IMR-90 (cell line): Measurements from ENCODE around the gene LCAT. TPM values are rescaled to one million over a fixed set of nuclear protein-coding genes. Genes with fewer than 3 reads are reported as not detected.

Experiments used
- ATAC-seq: fragments of 200-7000 bp; cut with Tn5 transposase; 2 replicates; pipeline ENCODE4 v1.9.1; 2020; ENCODE audit warnings: low read depth, mild to moderate bottlenecking, moderate library complexity
- BruUV-seq: library from RNA; stranded (reverse); fragments of 400-500 nt; replicated peaks from 2 replicates; lab custom pipeline; 2021; lab: Mats Ljungman, UMichigan
- CTCF ChIA-PET: fragments of 300-600 bp; formaldehyde crosslinking; extraction: SDS; loops from one replicate; lab custom pipeline; 2021; ENCODE audit warnings: antibody characterized with exemption; lab: Yijun Ruan, JAX
- POLR2A ChIA-PET: fragments of 300-600 bp; sonication (Branson Sonifier 250); formaldehyde crosslinking; loops from one replicate; lab custom pipeline; 2022; ENCODE audit warnings: antibody characterized with exemption; ENCODE audit not compliant: unreplicated experiment; lab: Charles Lee
- DNase-seq: peaks from one replicate; pipeline ENCODE4 v3.0.0; 2013
- H2AFZ ChIP-seq: replicated peaks from 2 replicates; pipeline ENCODE3; 2013; ENCODE audit warnings: low read length, mild to moderate bottlenecking; ENCODE audit not compliant: poor library complexity
- H2AK5ac ChIP-seq: 2 replicates; pipeline ENCODE4 v1.6.1; 2013; ENCODE audit warnings: low read depth, low read length, inconsistent platforms
- H2AK9ac ChIP-seq: replicated peaks from 2 replicates; pipeline ENCODE3; 2013; ENCODE audit warnings: mild to moderate bottlenecking, low read depth, low read length, moderate library complexity; ENCODE audit not compliant: poor library complexity
- H2BK120ac ChIP-seq: 2 replicates; pipeline ENCODE4 v1.6.1; 2013; ENCODE audit warnings: low read depth, low read length, inconsistent platforms
- H2BK15ac ChIP-seq: 3 replicates; pipeline ENCODE4 v1.6.1; 2013; ENCODE audit warnings: low read depth, low read length, inconsistent platforms
- H2BK20ac ChIP-seq: 2 replicates; pipeline ENCODE4 v1.6.1; 2013; ENCODE audit warnings: low read depth, mild to moderate bottlenecking, inconsistent platforms, low read length, moderate library complexity
- H2BK5ac ChIP-seq: 2 replicates; pipeline ENCODE4 v1.6.1; 2013; ENCODE audit warnings: mild to moderate bottlenecking, low read depth, low read length, inconsistent platforms; ENCODE audit not compliant: poor library complexity, severe bottlenecking
- H3K14ac ChIP-seq: replicated peaks from 2 replicates; pipeline ENCODE4 v1.6.1; 2013; ENCODE audit warnings: low read depth, low read length, inconsistent platforms
- H3K18ac ChIP-seq: 2 replicates; pipeline ENCODE4 v1.6.1; 2013; ENCODE audit warnings: low read depth, low read length, control low read depth
- H3K23ac ChIP-seq: 2 replicates; pipeline ENCODE4 v1.6.1; 2013; ENCODE audit warnings: low read depth, low read length, inconsistent platforms
- H3K27ac ChIP-seq: 2 replicates; pipeline ENCODE4 v1.5.1; 2013; ENCODE audit warnings: mild to moderate bottlenecking, control low read depth, low read length; ENCODE audit not compliant: insufficient read depth
- H3K27me3 ChIP-seq: 2 replicates; pipeline ENCODE4 v1.6.1; 2013; ENCODE audit warnings: low read length; ENCODE audit not compliant: control insufficient read depth, insufficient read depth
- H3K36me3 ChIP-seq: 2 replicates; pipeline ENCODE4 v1.6.1; 2013; ENCODE audit warnings: low read length, mixed read lengths; ENCODE audit not compliant: control insufficient read depth, insufficient read depth
- H3K4ac ChIP-seq: 2 replicates; pipeline ENCODE4 v1.6.1; 2013; ENCODE audit warnings: low read depth, low read length, inconsistent platforms
- H3K4me1 ChIP-seq: 2 replicates; pipeline ENCODE4 v1.6.1; 2013; ENCODE audit warnings: low read length, mixed read lengths; ENCODE audit not compliant: control insufficient read depth, insufficient read depth
- H3K4me2 ChIP-seq: 2 replicates; pipeline ENCODE4 v1.6.1; 2013; ENCODE audit warnings: low read depth, mild to moderate bottlenecking, control low read depth, low read length, moderate library complexity
- H3K4me3 ChIP-seq: 2 replicates; pipeline ENCODE4 v1.5.1; 2013; ENCODE audit warnings: low read depth, mild to moderate bottlenecking, control low read depth, low read length, moderate library complexity; ENCODE audit not compliant: insufficient read depth
- H3K56ac ChIP-seq: 2 replicates; pipeline ENCODE4 v1.6.1; 2013; ENCODE audit warnings: low read length, inconsistent platforms; ENCODE audit not compliant: insufficient read depth; ENCODE audit errors: extremely low read depth
- H3K79me1 ChIP-seq, 2 experiments: 2 replicates each; pipeline ENCODE4 v1.6.1; 2013; ENCODE audit warnings: low read length in 2 of 2, inconsistent platforms in 1 of 2, low read depth in 1 of 2
- H3K9ac ChIP-seq: 2 replicates; pipeline ENCODE4 v1.6.1; 2013; ENCODE audit warnings: low read depth, low read length, control low read depth
- H3K9me1 ChIP-seq: 2 replicates; pipeline ENCODE4 v1.6.1; 2013; ENCODE audit warnings: low read length, inconsistent platforms; ENCODE audit not compliant: insufficient read depth
- H3K9me3 ChIP-seq: 2 replicates; pipeline ENCODE4 v1.6.1; 2013; ENCODE audit warnings: low read length; ENCODE audit not compliant: control insufficient read depth, insufficient read depth
- H4K20me1 ChIP-seq: 2 replicates; pipeline ENCODE4 v1.6.1; 2013; ENCODE audit warnings: low read length, inconsistent platforms; ENCODE audit not compliant: insufficient read depth
- H4K5ac ChIP-seq: 2 replicates; pipeline ENCODE4 v1.6.1; 2013; ENCODE audit warnings: mild to moderate bottlenecking, low read depth, low read length, control low read depth
- H4K8ac ChIP-seq, 2 experiments: 2 replicates each; pipeline ENCODE4 v1.6.1; 2013; ENCODE audit warnings: low read depth in 2 of 2, low read length in 2 of 2, control low read depth in 1 of 2, inconsistent platforms in 1 of 2
- H4K91ac ChIP-seq: 2 replicates; pipeline ENCODE4 v1.6.1; 2013; ENCODE audit warnings: low read depth, low read length, inconsistent platforms; ENCODE audit not compliant: insufficient read depth
- BHLHE40 ChIP-seq: fragments of 150-350 bp; IDR thresholded peaks from 2 replicates; pipeline ENCODE4 v1.6.1; 2016; ENCODE audit warnings: mild to moderate bottlenecking, low read depth, low read length
- CEBPB ChIP-seq: IDR thresholded peaks from 2 replicates; pipeline ENCODE4 v1.6.1; 2012; ENCODE audit warnings: low read depth, low read length, improper control_type of control experiment
- CHD1 ChIP-seq: IDR thresholded peaks from 2 replicates; pipeline ENCODE4 v1.6.1; 2012; ENCODE audit warnings: low read depth, low read length, improper control_type of control experiment
- ELK1 ChIP-seq: fragments of 150-350 bp; IDR thresholded peaks from 2 replicates; pipeline ENCODE4 v1.6.1; 2016; ENCODE audit warnings: low read depth, mild to moderate bottlenecking, low read length, moderate library complexity, borderline replicate concordance
- FOS ChIP-seq: fragments of 150-350 bp; IDR thresholded peaks from 2 replicates; pipeline ENCODE4 v1.6.1; 2016; ENCODE audit warnings: low read depth, low read length
- MAFK ChIP-seq: IDR thresholded peaks from 2 replicates; pipeline ENCODE4 v1.6.1; 2012; ENCODE audit warnings: low read depth, low read length, improper control_type of control experiment
- MAZ ChIP-seq: IDR thresholded peaks from 2 replicates; pipeline ENCODE4 v1.6.1; 2012; ENCODE audit warnings: low read depth, mild to moderate bottlenecking, low read length, improper control_type of control experiment, moderate library complexity, borderline replicate concordance
- MXI1 ChIP-seq: IDR thresholded peaks from 2 replicates; pipeline ENCODE4 v1.6.1; 2012; ENCODE audit warnings: low read depth, mild to moderate bottlenecking, low read length, moderate library complexity, borderline replicate concordance
- NFE2L2 ChIP-seq: fragments of 150-350 bp; IDR thresholded peaks from 2 replicates; pipeline ENCODE4 v1.6.1; 2016; ENCODE audit warnings: low read depth, mild to moderate bottlenecking, low read length
- POLR2A ChIP-seq: IDR thresholded peaks from 2 replicates; pipeline ENCODE4 v1.6.1; 2012; ENCODE audit warnings: mild to moderate bottlenecking, low read depth, low read length
- RAD21 ChIP-seq: IDR thresholded peaks from 2 replicates; pipeline ENCODE4 v1.6.1; 2012; ENCODE audit warnings: low read length, improper control_type of control experiment
- RCOR1 ChIP-seq: IDR thresholded peaks from 2 replicates; pipeline ENCODE4 v1.6.1; 2012; ENCODE audit warnings: mild to moderate bottlenecking, low read length, improper control_type of control experiment; ENCODE audit not compliant: insufficient replicate concordance
- RFX5 ChIP-seq: IDR thresholded peaks from 2 replicates; pipeline ENCODE4 v1.8.0; 2012; ENCODE audit warnings: low read depth, mild to moderate bottlenecking, low read length, moderate library complexity
- SMC3 ChIP-seq: fragments of 150-350 bp; IDR thresholded peaks from 2 replicates; pipeline ENCODE4 v1.6.1; 2016; ENCODE audit warnings: low read depth, mild to moderate bottlenecking, antibody characterized with exemption, low read length, moderate library complexity
- WGBS, 2 experiments: methylation state at CpG; one replicate each; pipeline versions ENCODE4 v1.1.5 to v1.1.7; 2013; ENCODE audit warnings: missing lambda C conversion rate in 2 of 2; ENCODE audit not compliant: insufficient read length in 1 of 2; ENCODE audit errors: extremely low coverage in 2 of 2; 5-methylcytosine and 5-hydroxymethylcytosine counted together
- dilution Hi-C: fragments of 300-500 bp; cut with HindIII; formaldehyde crosslinking; loops from one replicate; pipeline ENCODE4 v1.14.3; 2018; ENCODE audit warnings: low sequenced_read_pairs; ENCODE audit not compliant: unreplicated experiment
- in situ Hi-C: fragments of 300-500 bp; cut with MboI; formaldehyde crosslinking; loops from 3 replicates; pipeline ENCODE4 v1.14.3; 2019; ENCODE audit warnings: low sequenced_read_pairs, inconsistent platforms, mixed read lengths
- intact Hi-C: fragments of 100-400 bp; cut with micrococcal nuclease; formaldehyde crosslinking; loops from 2 replicates; pipeline ENCODE4 v1.10.0; 2022
- polyA plus RNA-seq, 3 experiments: library from polyadenylated mRNA; depleted of rRNA; stranded (reverse); fragments of >200 nt; gene quantifications; 2 replicates each; pipeline ENCODE4 v1.2.3, GENCODE V29; 2012; ENCODE audit warnings: low replicate concordance in 1 of 3
- total RNA-seq: library from RNA; depleted of rRNA; stranded (reverse); fragments of >200 nt; gene quantifications from 2 replicates; pipeline ENCODE4 v1.2.3, GENCODE V29; 2012
- TF ChIP-seq, protein P1 (sequence below): conservative IDR thresholded peaks from 2 replicates; pipeline ENCODE4 v1.5.1; 2012; ENCODE audit warnings: mild to moderate bottlenecking, low read depth, low read length, improper control_type of control experiment
- TF ChIP-seq, protein P2 (sequence below): fragments of 150-350 bp; IDR thresholded peaks from 2 replicates; pipeline ENCODE4 v1.6.1; 2017; ENCODE audit warnings: mild to moderate bottlenecking, antibody characterized with exemption, low read length, low read depth

LCAT gene
- total and polyA plus RNA-seq, 2 of the 4 experiments (the other 2 are of a cell fraction) = 1.4 to 18.8 TPM

- H3K9me3 ChIP-seq = no peaks in the 10 kb centered on the region
- DNase-seq = no peak
- H4K8ac ChIP-seq = peak overlapping the region; percentile 89 to 97; a peak in 3 of 4 replicates
- peak overlapping the region; percentile 99 for H2AFZ ChIP-seq
- H2BK15ac ChIP-seq = no peak overlapping the region
- peaks cover 9 to 47% of the 10 kb centered on the region in 2 experiments; a peak in 3 of 4 replicates for H3K79me1 ChIP-seq
- CTCF ChIA-PET = interaction anchor here (3.0 kb wide), 1 partner anchor 119 kb away, joined by 16 read pairs; no protein-coding TSS in a partner anchor
- H3K4ac ChIP-seq = peak overlapping the region; percentile 90
- H4K91ac ChIP-seq = peak overlapping the region; percentile 76
- peak overlapping the region; percentile 64 for H3K9ac ChIP-seq
- peaks cover 11% of the 10 kb centered on the region for H3K4me1 ChIP-seq
- peaks cover 12% of the 10 kb centered on the region for H3K9me1 ChIP-seq
- peak overlapping the region; percentile 36 for H3K27ac ChIP-seq
- no TSS peak for BruUV-seq
- H3K4me3 ChIP-seq = peak overlapping the region; percentile 94
- H4K5ac ChIP-seq = peak overlapping the region; percentile 83; the same call in 1 of the 2 replicates
- POLR2A ChIA-PET = interaction anchor here (0.5 kb wide), 2 partner anchors 131 to 151 kb away, joined by 3 read pairs; no protein-coding TSS in a partner anchor
- peak overlapping the region; percentile 99 for H2AK9ac ChIP-seq
- no peak overlapping the region for H2BK120ac ChIP-seq
- H3K23ac ChIP-seq = peak overlapping the region; percentile 72
- H3K56ac ChIP-seq = no peak overlapping the region
- H3K4me2 ChIP-seq = peak overlapping the region; percentile 94
- H3K18ac ChIP-seq = no peak overlapping the region
- H3K36me3 ChIP-seq = peaks cover 18% of the 10 kb centered on the region
- dilution Hi-C loops (no loop called here), in situ Hi-C loops (loop anchor here (25.0 kb wide), 1 partner anchor 398 kb away; the partner anchor contains the start of gene RIPOR1), intact Hi-C loops (loop anchor here (1.0 to 5.0 kb wide), 2 partner anchors 105 to 373 kb away; partner anchors contain the start of gene CTCF)
- H4K20me1 ChIP-seq = peaks cover 9% of the 10 kb centered on the region
- no peak overlapping the region for H2BK5ac ChIP-seq
- TF ChIP-seq ELK1 = no peak
- no peak for TF ChIP-seq CEBPB
- TF ChIP-seq POLR2A = no peak
- no peak for TF ChIP-seq RFX5
- TF ChIP-seq, protein P1, sequence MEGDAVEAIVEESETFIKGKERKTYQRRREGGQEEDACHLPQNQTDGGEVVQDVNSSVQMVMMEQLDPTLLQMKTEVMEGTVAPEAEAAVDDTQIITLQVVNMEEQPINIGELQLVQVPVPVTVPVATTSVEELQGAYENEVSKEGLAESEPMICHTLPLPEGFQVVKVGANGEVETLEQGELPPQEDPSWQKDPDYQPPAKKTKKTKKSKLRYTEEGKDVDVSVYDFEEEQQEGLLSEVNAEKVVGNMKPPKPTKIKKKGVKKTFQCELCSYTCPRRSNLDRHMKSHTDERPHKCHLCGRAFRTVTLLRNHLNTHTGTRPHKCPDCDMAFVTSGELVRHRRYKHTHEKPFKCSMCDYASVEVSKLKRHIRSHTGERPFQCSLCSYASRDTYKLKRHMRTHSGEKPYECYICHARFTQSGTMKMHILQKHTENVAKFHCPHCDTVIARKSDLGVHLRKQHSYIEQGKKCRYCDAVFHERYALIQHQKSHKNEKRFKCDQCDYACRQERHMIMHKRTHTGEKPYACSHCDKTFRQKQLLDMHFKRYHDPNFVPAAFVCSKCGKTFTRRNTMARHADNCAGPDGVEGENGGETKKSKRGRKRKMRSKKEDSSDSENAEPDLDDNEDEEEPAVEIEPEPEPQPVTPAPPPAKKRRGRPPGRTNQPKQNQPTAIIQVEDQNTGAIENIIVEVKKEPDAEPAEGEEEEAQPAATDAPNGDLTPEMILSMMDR = no peak
- TF ChIP-seq MXI1 = no peak
- no peak for TF ChIP-seq NFE2L2
- TF ChIP-seq MAFK = no peak
- TF ChIP-seq RAD21 = no peak
- TF ChIP-seq, protein P2, sequence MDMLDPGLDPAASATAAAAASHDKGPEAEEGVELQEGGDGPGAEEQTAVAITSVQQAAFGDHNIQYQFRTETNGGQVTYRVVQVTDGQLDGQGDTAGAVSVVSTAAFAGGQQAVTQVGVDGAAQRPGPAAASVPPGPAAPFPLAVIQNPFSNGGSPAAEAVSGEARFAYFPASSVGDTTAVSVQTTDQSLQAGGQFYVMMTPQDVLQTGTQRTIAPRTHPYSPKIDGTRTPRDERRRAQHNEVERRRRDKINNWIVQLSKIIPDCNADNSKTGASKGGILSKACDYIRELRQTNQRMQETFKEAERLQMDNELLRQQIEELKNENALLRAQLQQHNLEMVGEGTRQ = no peak
- no peak for TF ChIP-seq CHD1
- no peak for TF ChIP-seq FOS
- TF ChIP-seq MAZ = no peak
- no peak for TF ChIP-seq BHLHE40
- no peak for TF ChIP-seq SMC3
- no peak for TF ChIP-seq RCOR1
- no peaks in the 10 kb centered on the region for H3K27me3 ChIP-seq
- WGBS, 2 experiments = 3% methylated on average over 5 of the region's 13 CpGs; no CpG with 5 or more reads in 1 of the 2 experiments
- peak; percentile 6 for ATAC-seq
- H3K14ac ChIP-seq = peak overlapping the region; percentile 92
- H2AK5ac ChIP-seq = peak overlapping the region; percentile 97
- H2BK20ac ChIP-seq = no peak overlapping the region
Observed at GRCh38 chr16:67935101-67935401, 8.9 kb downstream of the LCAT start.
